ENCODE results near the gene HDHD5.
A peak's percentile ranks its signal among the peaks of the same experiment; 100 is the strongest.

The HDHD5 gene

DNA sequence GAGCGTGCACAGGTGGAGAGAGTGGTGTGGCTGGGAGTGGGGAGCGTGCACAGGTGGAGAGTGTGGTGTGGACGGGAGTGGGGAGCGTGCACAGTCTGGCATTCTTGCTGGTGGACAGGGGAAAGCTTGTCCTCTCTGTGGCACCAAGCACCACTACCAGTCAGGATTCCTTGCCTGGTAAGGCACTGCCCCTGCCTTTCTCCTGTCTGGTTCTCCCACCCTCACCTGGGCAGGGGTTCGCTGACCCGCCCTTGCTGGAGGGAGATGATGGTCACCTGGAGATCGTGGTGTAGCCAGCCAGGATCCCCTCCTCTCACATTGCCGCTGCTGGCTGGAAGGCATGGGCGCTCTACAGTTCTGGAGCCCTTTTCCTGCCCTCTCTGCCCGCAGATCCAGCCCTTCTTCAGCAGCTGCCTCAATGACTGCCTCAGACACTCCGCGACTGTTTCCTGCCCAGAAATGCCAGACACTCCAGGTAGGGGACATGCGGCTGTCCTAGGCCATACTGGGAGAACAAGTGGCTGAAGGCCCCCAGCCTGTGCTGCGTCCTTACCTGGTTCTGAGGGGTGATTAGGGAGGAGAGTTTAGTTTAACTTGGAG lies 54.6 kb downstream of the HDHD5 start:
- no peak for DNase-seq

- DNase-seq = no peak
These were observed 55.7 kb downstream of the HDHD5 start for GRCh38 chr22:17103351-17103750.

DNA sequence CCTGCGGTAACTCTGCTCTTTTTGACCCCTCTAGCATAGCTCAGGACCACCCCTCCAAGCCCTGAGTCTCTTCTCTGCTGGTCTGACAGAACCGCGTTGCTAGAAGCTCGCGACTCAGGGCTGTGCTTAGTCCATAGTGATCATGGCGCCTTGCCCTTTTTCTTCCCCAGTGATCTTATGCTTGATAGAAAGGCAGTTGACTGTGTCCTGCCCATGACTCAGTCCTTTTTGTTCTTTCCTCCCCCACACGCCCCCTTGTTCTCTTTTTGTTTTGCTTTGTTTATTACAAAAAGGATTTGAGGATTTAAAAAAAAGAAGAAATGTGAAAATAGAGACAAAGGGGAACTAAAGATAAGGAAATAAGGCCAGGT lies 56.8 kb downstream of the HDHD5 start:
- DNase-seq = no peak

- DNase-seq = no peak
These were observed 57.4 kb downstream of the HDHD5 start for GRCh38 chr22:17101475-17102296.

- no peak for DNase-seq
These were observed 58.5 kb downstream of the HDHD5 start for GRCh38 chr22:17100621-17101020.

DNA sequence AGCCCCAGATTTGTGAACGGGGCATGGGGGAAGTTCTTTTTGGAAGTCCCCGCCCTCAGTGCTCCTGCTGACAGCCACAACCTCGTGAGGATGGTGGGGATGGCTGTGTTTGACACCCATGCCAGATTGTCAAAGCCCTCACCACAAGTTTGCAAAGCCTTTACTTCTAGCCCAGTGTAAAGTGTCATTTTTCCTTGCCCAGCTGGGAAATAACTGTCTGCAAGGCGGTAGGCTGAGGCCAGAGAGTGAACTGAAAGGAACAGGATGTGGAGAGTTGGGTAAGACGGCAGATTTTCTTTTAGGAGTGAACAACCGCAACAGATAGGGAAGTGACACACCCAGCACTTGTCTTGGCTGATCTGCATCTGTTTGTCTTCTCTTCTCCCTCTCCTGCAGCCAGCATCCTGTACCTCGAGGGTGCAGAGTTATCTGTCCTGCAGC lies 60.7 kb downstream of the HDHD5 start:
- peak; percentile 42 for DNase-seq

GRCh38 chr22:17097701-17098100 lies 61.4 kb downstream of the HDHD5 start:
- DNase-seq = no peak

DNA sequence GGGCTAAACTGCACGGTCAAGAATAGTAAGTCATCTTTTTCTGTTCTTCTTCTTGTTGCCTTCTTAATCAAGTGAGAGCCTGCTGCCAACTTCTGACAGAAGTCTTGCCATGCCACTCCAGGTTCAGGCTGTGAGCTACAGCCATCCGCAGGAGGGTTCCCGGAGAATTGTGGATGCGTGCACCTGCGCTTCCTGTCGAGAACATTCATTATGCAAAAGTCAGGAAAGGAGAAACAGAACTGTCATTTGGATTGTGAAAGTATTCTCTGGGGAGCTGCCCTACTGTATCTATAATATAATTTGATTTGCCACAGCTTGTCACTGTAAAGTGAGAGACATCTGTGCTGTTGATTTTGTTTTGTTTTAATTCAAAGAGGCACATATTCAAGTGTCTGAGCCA lies 62.0 kb downstream of the HDHD5 start:
- no peak for DNase-seq

DNA sequence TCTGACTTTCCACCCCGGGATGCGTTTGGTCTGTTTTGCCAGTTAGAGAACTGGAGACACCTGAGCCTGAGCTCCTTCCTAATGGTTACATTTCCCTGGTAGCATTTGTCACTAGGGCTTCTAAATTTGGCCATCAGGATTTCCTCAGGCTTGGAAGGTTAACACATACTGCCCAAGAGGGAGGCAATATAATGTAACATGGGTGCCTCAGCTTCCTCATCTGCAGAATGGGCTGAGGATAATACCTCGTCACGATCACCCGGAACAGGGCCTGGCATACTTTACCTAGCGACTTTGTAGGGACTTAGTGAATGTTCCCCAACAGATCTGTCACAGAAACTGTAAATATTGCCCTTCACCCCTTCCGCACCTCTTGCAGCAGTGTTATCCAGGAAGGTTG lies 63.0 kb downstream of the HDHD5 start:
- DNase-seq = no peak

GRCh38 chr22:17095538-17095937 lies 63.5 kb downstream of the HDHD5 start:
- DNase-seq = no peak

- DNase-seq = no peak
These were observed 66.0 kb downstream of the HDHD5 start for GRCh38 chr22:17093081-17093480.

DNA sequence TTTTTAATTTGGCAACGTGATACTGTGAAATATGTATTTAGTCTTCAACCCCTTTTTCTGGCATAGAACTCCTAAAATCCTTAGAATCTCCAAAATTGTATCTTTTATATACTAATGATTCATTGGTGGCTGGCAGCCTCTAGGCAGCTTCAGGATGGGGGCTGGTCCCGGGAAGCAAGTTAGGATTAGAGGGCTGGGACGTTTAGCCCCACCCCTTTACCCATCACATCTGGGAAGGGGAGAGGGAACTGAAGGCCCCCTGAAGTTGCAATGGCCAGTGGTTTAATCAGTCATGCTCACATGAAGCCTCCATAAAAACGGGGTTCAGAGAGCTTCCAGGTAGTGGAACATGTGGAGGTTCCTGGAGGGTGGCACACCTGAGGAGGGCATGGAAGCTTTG lies 67.2 kb downstream of the HDHD5 start:
- no peak for DNase-seq

DNA sequence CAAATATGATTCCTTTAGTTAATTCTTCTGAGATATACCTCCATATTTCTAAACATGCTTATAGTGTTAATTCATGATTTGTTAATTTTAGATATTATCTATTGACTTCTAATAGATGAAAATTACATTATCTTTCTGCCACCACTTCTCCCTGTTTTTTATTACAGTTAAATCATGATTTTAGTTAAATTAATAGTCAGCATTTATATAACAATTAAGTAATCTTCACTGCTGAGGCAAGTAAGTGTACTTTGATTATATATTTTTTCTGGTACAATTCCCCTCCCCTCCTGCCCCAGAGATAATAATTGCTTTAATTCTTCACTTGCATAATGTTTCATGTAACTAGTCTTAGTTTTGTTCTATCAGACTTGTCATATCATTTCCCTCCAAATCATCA lies 68.5 kb downstream of the HDHD5 start:
- no peak for DNase-seq

Measured in CD4-positive, alpha-beta T cell treated with Interleukin-10 for 1 hour (primary cell).